NB4 (cell line): ENCODE results near the gene MAPRE3.

Experiments
- POLR2A ChIP-seq: IDR thresholded peaks from 2 replicates; pipeline ENCODE4 v1.6.1; 2011; ENCODE audit warnings: mild to moderate bottlenecking; ENCODE audit not compliant: insufficient read length; ENCODE audit errors: extremely low read depth
- TF ChIP-seq, protein P1 (sequence below): IDR thresholded peaks from one replicate; pipeline ENCODE4 v1.5.1; 2012; ENCODE audit warnings: low read depth, low read length
- TF ChIP-seq, protein P2 (sequence below): IDR thresholded peaks from 2 replicates; pipeline ENCODE4 v1.6.1; 2011; ENCODE audit warnings: low read depth, low read length

DNA sequence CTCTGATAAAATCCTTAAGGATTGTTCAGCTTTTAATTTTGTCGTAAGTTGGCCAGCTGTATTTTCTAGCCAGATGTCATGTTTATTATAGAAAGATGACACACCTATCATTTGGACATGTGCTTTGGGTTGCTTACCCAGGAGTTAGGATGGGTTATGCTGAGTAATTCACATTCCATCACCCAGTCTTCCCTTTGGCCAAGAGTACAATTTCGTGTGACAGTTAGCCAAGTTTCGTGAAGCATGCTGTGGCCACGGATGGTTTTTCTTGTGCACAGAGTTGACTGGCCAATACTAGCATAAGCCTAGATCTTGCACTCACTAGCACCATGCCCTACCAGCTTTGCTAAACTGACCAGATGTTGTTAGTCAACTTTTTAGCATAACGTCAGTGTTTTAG lies 5.8 kb downstream of the MAPRE3 start:
- TF ChIP-seq, protein P1, sequence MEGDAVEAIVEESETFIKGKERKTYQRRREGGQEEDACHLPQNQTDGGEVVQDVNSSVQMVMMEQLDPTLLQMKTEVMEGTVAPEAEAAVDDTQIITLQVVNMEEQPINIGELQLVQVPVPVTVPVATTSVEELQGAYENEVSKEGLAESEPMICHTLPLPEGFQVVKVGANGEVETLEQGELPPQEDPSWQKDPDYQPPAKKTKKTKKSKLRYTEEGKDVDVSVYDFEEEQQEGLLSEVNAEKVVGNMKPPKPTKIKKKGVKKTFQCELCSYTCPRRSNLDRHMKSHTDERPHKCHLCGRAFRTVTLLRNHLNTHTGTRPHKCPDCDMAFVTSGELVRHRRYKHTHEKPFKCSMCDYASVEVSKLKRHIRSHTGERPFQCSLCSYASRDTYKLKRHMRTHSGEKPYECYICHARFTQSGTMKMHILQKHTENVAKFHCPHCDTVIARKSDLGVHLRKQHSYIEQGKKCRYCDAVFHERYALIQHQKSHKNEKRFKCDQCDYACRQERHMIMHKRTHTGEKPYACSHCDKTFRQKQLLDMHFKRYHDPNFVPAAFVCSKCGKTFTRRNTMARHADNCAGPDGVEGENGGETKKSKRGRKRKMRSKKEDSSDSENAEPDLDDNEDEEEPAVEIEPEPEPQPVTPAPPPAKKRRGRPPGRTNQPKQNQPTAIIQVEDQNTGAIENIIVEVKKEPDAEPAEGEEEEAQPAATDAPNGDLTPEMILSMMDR, result no peak
- no peak for TF ChIP-seq POLR2A
- TF ChIP-seq, protein P2, sequence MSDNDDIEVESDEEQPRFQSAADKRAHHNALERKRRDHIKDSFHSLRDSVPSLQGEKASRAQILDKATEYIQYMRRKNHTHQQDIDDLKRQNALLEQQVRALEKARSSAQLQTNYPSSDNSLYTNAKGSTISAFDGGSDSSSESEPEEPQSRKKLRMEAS, result no peak
